ENCODE results near the gene KISS1. TPM values are rescaled to one million over a fixed set of nuclear protein-coding genes. Genes with fewer than 3 reads are reported as not detected.
A peak's percentile ranks its signal among the peaks of the same experiment; 100 is the strongest.

The KISS1 gene
- total and polyA plus RNA-seq, 2 of the 4 experiments (the other 2 are of a cell fraction): 11.7 to 27.3 TPM

- Histone ChIP-seq H2BK20ac (ENCODE audit: low read depth, low read length) (no peak overlapping the region), H3K14ac (replicated peaks; ENCODE audit: low read depth, low read length) (no peak overlapping the region; the same call in 1 of the 2 replicates), H4K20me1 (ENCODE audit: insufficient read depth, low read length) (no peaks in the 10 kb centered on the region), H2BK15ac (ENCODE audit: low read depth, low read length) (no peak overlapping the region), H3K56ac (ENCODE audit: extremely low read depth, insufficient read depth, low read length) (peak overlapping the region; percentile 43; the same call in 1 of the 2 replicates), H3K9me3 (ENCODE audit: control insufficient read depth, insufficient read depth, low read length) (no peaks in the 10 kb centered on the region), H4K8ac (ENCODE audit: low read depth in 2 of 2, low read length in 2 of 2) (peak overlapping the region; percentile 10 to 70; a peak in 2 of 4 replicates), H2BK5ac (ENCODE audit: low read depth, low read length, poor library complexity, severe bottlenecking) (no peak overlapping the region), H3K9me1 (ENCODE audit: insufficient read depth, low read length) (peaks cover 7% of the 10 kb centered on the region; the same call in 1 of the 2 replicates), H3K79me1 (ENCODE audit: low read depth in 1 of 2, low read length in 2 of 2) (peaks cover 0 to 9% of the 10 kb centered on the region in 2 experiments; a peak in 2 of 4 replicates), H3K4me2 (ENCODE audit: low read depth, low read length) (peak overlapping the region; percentile 86), H3K27me3 (ENCODE audit: control insufficient read depth, insufficient read depth, low read length) (no peaks in the 10 kb centered on the region; the same call in 1 of the 2 replicates), H3K4me3 (ENCODE audit: insufficient read depth, low read depth, low read length) (peak overlapping the region; percentile 95), H2AK9ac (replicated peaks; ENCODE audit: low read depth, low read length, poor library complexity) (peak overlapping the region; percentile 96), H2AFZ (replicated peaks; ENCODE audit: low read length, poor library complexity) (peak overlapping the region; percentile 95), H2BK120ac (ENCODE audit: low read depth, low read length) (no peak overlapping the region), H3K23ac (ENCODE audit: low read depth, low read length) (0 out of 2 replicates have a peak overlapping the region, but pooled peaks have one; percentile 59), H2AK5ac (ENCODE audit: low read depth, low read length) (no peak overlapping the region), H3K18ac (ENCODE audit: low read depth, low read length) (no peak overlapping the region; the same call in 1 of the 2 replicates), H3K9ac (ENCODE audit: low read depth, low read length) (peak overlapping the region; percentile 46), H3K4ac (ENCODE audit: low read depth, low read length) (0 out of 2 replicates have a peak overlapping the region, but pooled peaks have one; percentile 5), H3K36me3 (ENCODE audit: control insufficient read depth, insufficient read depth, low read length) (peaks cover 4% of the 10 kb centered on the region; the same call in 1 of the 2 replicates), H3K4me1 (ENCODE audit: control insufficient read depth, insufficient read depth, low read length) (peaks cover 7% of the 10 kb centered on the region), H4K91ac (ENCODE audit: insufficient read depth, low read depth, low read length) (no peak overlapping the region), H4K5ac (ENCODE audit: low read depth, low read length) (peak overlapping the region; percentile 49; the same call in 1 of the 2 replicates), H3K27ac (ENCODE audit: insufficient read depth, low read length) (peak overlapping the region; percentile 27; the same call in 1 of the 2 replicates)
- 43% methylated on average over 16 of the region's 33 CpGs; no CpG with 5 or more reads in 1 of the 2 experiments for WGBS, 2 experiments (ENCODE audit: extremely low coverage in 2 of 2, insufficient read length in 1 of 2)
- DNase-seq (no peak), ATAC-seq (ENCODE audit: low read depth) (no peak)
- ChIA-PET CTCF (interaction anchor here (1.2 kb wide), 1 partner anchor 56 kb away, joined by 5 read pairs; no protein-coding TSS in a partner anchor), POLR2A (ENCODE audit: unreplicated experiment) (no interaction called here)
- intact Hi-C loops (cut with micrococcal nuclease) (no loop called here), in situ Hi-C loops (cut with MboI; ENCODE audit: low sequenced_read_pairs) (no loop called here), dilution Hi-C loops (cut with HindIII; ENCODE audit: low sequenced_read_pairs, unreplicated experiment) (loop anchor here (25.0 kb wide), 1 partner anchor 236 kb away; no protein-coding TSS in a partner anchor)
- no peak for TF ChIP-seq POLR2A (IDR thresholded peaks at IDR 0.05; ENCODE audit: low read depth, low read length)
- no peak for TF ChIP-seq SMC3 (IDR thresholded peaks at IDR 0.05; ENCODE audit: low read depth, low read length)
- TF ChIP-seq MAZ (IDR thresholded peaks at IDR 0.05; ENCODE audit: borderline replicate concordance, low read depth, low read length): no peak
- TF ChIP-seq CEBPB (IDR thresholded peaks at IDR 0.05; ENCODE audit: low read depth, low read length): no peak
- no peak for TF ChIP-seq BHLHE40 (IDR thresholded peaks at IDR 0.05; ENCODE audit: low read depth, low read length)
- TF ChIP-seq MXI1 (IDR thresholded peaks at IDR 0.05; ENCODE audit: borderline replicate concordance, low read depth, low read length): no peak
- no peak for TF ChIP-seq MAFK (IDR thresholded peaks at IDR 0.05; ENCODE audit: low read depth, low read length)
- TF ChIP-seq, protein P1, sequence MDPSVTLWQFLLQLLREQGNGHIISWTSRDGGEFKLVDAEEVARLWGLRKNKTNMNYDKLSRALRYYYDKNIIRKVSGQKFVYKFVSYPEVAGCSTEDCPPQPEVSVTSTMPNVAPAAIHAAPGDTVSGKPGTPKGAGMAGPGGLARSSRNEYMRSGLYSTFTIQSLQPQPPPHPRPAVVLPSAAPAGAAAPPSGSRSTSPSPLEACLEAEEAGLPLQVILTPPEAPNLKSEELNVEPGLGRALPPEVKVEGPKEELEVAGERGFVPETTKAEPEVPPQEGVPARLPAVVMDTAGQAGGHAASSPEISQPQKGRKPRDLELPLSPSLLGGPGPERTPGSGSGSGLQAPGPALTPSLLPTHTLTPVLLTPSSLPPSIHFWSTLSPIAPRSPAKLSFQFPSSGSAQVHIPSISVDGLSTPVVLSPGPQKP (IDR thresholded peaks at IDR 0.05; ENCODE audit: borderline replicate concordance, low read depth, low read length): no peak
- TF ChIP-seq CHD1 (IDR thresholded peaks at IDR 0.05; ENCODE audit: low read depth, low read length): no peak
- TF ChIP-seq CTCF (conservative IDR thresholded peaks at IDR 0.05; ENCODE audit: low read depth, low read length): no peak
- TF ChIP-seq NFE2L2 (IDR thresholded peaks at IDR 0.05; ENCODE audit: low read depth, low read length): no peak
- no peak for TF ChIP-seq FOS (IDR thresholded peaks at IDR 0.05; ENCODE audit: low read depth, low read length)
- no peak for TF ChIP-seq RFX5 (IDR thresholded peaks at IDR 0.05; ENCODE audit: low read depth, low read length)
- no peak for TF ChIP-seq RCOR1 (IDR thresholded peaks at IDR 0.05; ENCODE audit: insufficient replicate concordance, low read length)
- no TSS peak for BruUV-seq (replicated peaks)
Observed at GRCh38 chr1:204150702-204151551, 45.4 kb downstream of the KISS1 start.

Data from IMR-90 (cell line).